NCI-H226 (cell line): ENCODE measurements around the gene OTOF.

Source experiments
- DNase-seq: peaks from one replicate; pipeline ENCODE4 v3.0.0-alpha.2; 2015

The OTOF gene

GRCh38 chr2:26477911-26478253, at the start of gene OTOF:
OTOF (minus strand) TSS chr2:26478124.
- peak; percentile 67 for DNase-seq

GRCh38 chr2:26526589-26526988, 48.7 kb upstream of the OTOF start:
- DNase-seq = no peak

GRCh38 chr2:26526105-26526504, 48.2 kb upstream of the OTOF start:
- DNase-seq = no peak

- no peak for DNase-seq
Observed at GRCh38 chr2:26523750-26524149, 45.8 kb upstream of the OTOF start.

GRCh38 chr2:26522751-26523171, 44.8 kb upstream of the OTOF start:
- DNase-seq = no peak

GRCh38 chr2:26522325-26522724, 44.4 kb upstream of the OTOF start:
- no peak for DNase-seq

- no peak for DNase-seq
Observed at GRCh38 chr2:26521913-26522180, 43.9 kb upstream of the OTOF start.

- DNase-seq = no peak
Observed at GRCh38 chr2:26521054-26521912, 43.4 kb upstream of the OTOF start.

GRCh38 chr2:26520148-26520449, 42.2 kb upstream of the OTOF start:
- DNase-seq = no peak

GRCh38 chr2:26519396-26520147, 41.6 kb upstream of the OTOF start:
- no peak for DNase-seq

- no peak for DNase-seq
Observed at GRCh38 chr2:26516781-26517180, 38.9 kb upstream of the OTOF start.

- no peak for DNase-seq
Observed at GRCh38 chr2:26516246-26516645, 38.3 kb upstream of the OTOF start.

- no peak for DNase-seq
Observed at GRCh38 chr2:26515771-26516170, 37.8 kb upstream of the OTOF start.

- no peak for DNase-seq
Observed at GRCh38 chr2:26514045-26514444, 36.1 kb upstream of the OTOF start.

GRCh38 chr2:26513261-26513660, 35.3 kb upstream of the OTOF start:
- no peak for DNase-seq

- DNase-seq = no peak
Observed at GRCh38 chr2:26511466-26511865, 33.5 kb upstream of the OTOF start.

GRCh38 chr2:26510344-26510973, 32.5 kb upstream of the OTOF start:
- no peak for DNase-seq

- no peak for DNase-seq
Observed at GRCh38 chr2:26509141-26509540, 31.2 kb upstream of the OTOF start.

- no peak for DNase-seq
Observed at GRCh38 chr2:26507932-26508331, 30.0 kb upstream of the OTOF start.

GRCh38 chr2:26507088-26507487, 29.2 kb upstream of the OTOF start:
- no peak for DNase-seq

- no peak for DNase-seq
Observed at GRCh38 chr2:26506279-26506678, 28.4 kb upstream of the OTOF start.

GRCh38 chr2:26504002-26504401, 26.1 kb upstream of the OTOF start:
- DNase-seq = no peak

- peak; percentile 71 for DNase-seq
Observed at GRCh38 chr2:26503231-26503880, 25.4 kb upstream of the OTOF start.

GRCh38 chr2:26500406-26500805, 22.5 kb upstream of the OTOF start:
- DNase-seq = no peak
